GM12878 (cell line): Measurements from ENCODE around the gene DIS3L2. TPM values are rescaled to one million over a fixed set of nuclear protein-coding genes. Genes with fewer than 3 reads are reported as not detected.
"Not testable (repeated sequence)": the region's sequence is repeated elsewhere in the genome, so short reads cannot be mapped to it uniquely, and the experiment has no call there.

Source experiments
- ATAC-seq: fragments of 200-7000 bp; cut with Tn5 transposase; 3 replicates; pipeline ENCODE4 v1.9.1; 2020; ENCODE audit warnings: mild to moderate bottlenecking, moderate library complexity
- BruUV-seq: library from RNA; stranded (reverse); fragments of 400-500 nt; replicated peaks from 2 replicates; lab custom pipeline; 2021; lab: Mats Ljungman, UMichigan
- CTCF ChIA-PET: fragments of 300-600 bp; sonication (Branson Sonifier 250); formaldehyde crosslinking; extraction: SDS; loops from one replicate; lab custom pipeline; 2021; ENCODE audit warnings: inconsistent platforms; lab: Yijun Ruan, JAX
- POLR2A ChIA-PET: fragments of 350-600 bp; formaldehyde crosslinking; extraction: SDS; loops from one replicate; lab custom pipeline; 2021; ENCODE audit warnings: inconsistent platforms; lab: Charles Lee
- RAD21 ChIA-PET: fragments of 300-600 bp; sonication (Branson Sonifier 250); formaldehyde crosslinking; loops from one replicate; lab custom pipeline; 2023; ENCODE audit warnings: antibody characterized with exemption; ENCODE audit not compliant: unreplicated experiment; lab: Charles Lee
- SMC1A ChIA-PET: fragments of 300-600 bp; sonication (Branson Sonifier 250); formaldehyde crosslinking; loops from one replicate; lab custom pipeline; 2023; ENCODE audit not compliant: unreplicated experiment, uncharacterized antibody; lab: Charles Lee
- DNase-seq: peaks from one replicate; pipeline ENCODE4 v3.0.0-alpha.2; 2011; ENCODE audit warnings: low read depth, low spot score
- FAIRE-seq: peaks from 3 replicates; lab custom pipeline; 2011; peaks lifted over from hg19 to GRCh38; lab: Jason Lieb, UNC
- H2AFZ ChIP-seq: 2 replicates; pipeline ENCODE4 v1.6.0; 2011; ENCODE audit warnings: low read depth, low read length, control low read depth; ENCODE audit not compliant: control insufficient read depth
- H3K27ac ChIP-seq: 2 replicates; pipeline ENCODE4 v1.5.1; 2011; ENCODE audit warnings: control low read depth; ENCODE audit not compliant: control insufficient read depth, insufficient read depth
- H3K27me3 ChIP-seq, 2 experiments: replicated peaks in 1 of 2; 2 replicates each; pipeline versions ENCODE4 v1.6.0 to v1.6.1; 2011; ENCODE audit warnings: low read length in 1 of 2; ENCODE audit not compliant: control insufficient read depth in 2 of 2, insufficient read depth in 2 of 2
- H3K36me3 ChIP-seq, 2 experiments: 2 replicates each; pipeline ENCODE4 v1.5.1; 2011; ENCODE audit warnings: low read length in 1 of 2; ENCODE audit not compliant: control insufficient read depth in 2 of 2, insufficient read depth in 2 of 2
- H3K4me1 ChIP-seq: 2 replicates; pipeline ENCODE4 v1.6.1; 2011; ENCODE audit warnings: mild to moderate bottlenecking, low read length, moderate library complexity, mixed read lengths; ENCODE audit not compliant: control insufficient read depth, insufficient read depth
- H3K4me2 ChIP-seq: 2 replicates; pipeline ENCODE4 v1.6.0; 2011; ENCODE audit warnings: control low read depth; ENCODE audit not compliant: control insufficient read depth, insufficient read depth
- H3K4me3 ChIP-seq: fragments of 200-600 bp; sonication (generic); 2 replicates; pipeline ENCODE4 v1.5.1; 2016
- H3K79me2 ChIP-seq: 2 replicates; pipeline ENCODE4 v1.6.0; 2011; ENCODE audit warnings: low read length; ENCODE audit not compliant: control insufficient read depth, insufficient read depth
- H3K9ac ChIP-seq: 2 replicates; pipeline ENCODE4 v1.8.0; 2011; ENCODE audit warnings: low read length, control low read depth, mixed read lengths; ENCODE audit not compliant: control insufficient read depth, insufficient read depth
- H3K9me3 ChIP-seq: replicated peaks from 3 replicates; pipeline ENCODE4 v1.5.1; 2011; ENCODE audit warnings: mild to moderate bottlenecking, low read length; ENCODE audit not compliant: control insufficient read depth, insufficient read depth
- H4K20me1 ChIP-seq: 2 replicates; pipeline ENCODE4 v1.6.0; 2011; ENCODE audit not compliant: control insufficient read depth, insufficient read depth
- BMI1 ChIP-seq: fragments of 450-650 bp; IDR thresholded peaks from 2 replicates; pipeline ENCODE4 v1.6.1; 2016; ENCODE audit warnings: mild to moderate bottlenecking, moderate library complexity, borderline replicate concordance
- MEF2A ChIP-seq: IDR thresholded peaks from 2 replicates; pipeline ENCODE4 v1.6.1; 2011; ENCODE audit warnings: low read depth, mild to moderate bottlenecking, low read length, moderate library complexity; ENCODE audit not compliant: insufficient read depth
- RAD21 ChIP-seq: IDR thresholded peaks from 2 replicates; pipeline ENCODE4 v1.6.1; 2011; ENCODE audit warnings: mild to moderate bottlenecking, low read depth, low read length, moderate library complexity; ENCODE audit not compliant: insufficient read depth
- WGBS: methylation state at CpG from one replicate; pipeline ENCODE4 v1.1.6; 2016; ENCODE audit warnings: low lambda C conversion rate; ENCODE audit not compliant: insufficient replicate concordance, insufficient coverage; ENCODE audit errors: missing lambda C conversion rate; 5-methylcytosine and 5-hydroxymethylcytosine counted together
- in situ Hi-C: fragments of 300-500 bp; cut with MboI; formaldehyde crosslinking; loops from 9 replicates; pipeline ENCODE4 v1.14.3; 2018; ENCODE audit warnings: mixed read lengths
- intact Hi-C: fragments of 100-400 bp; cut with micrococcal nuclease; formaldehyde crosslinking; loops from one replicate; pipeline ENCODE4 v1.14.2; 2022; ENCODE audit not compliant: unreplicated experiment
- polyA plus RNA-seq, 11 experiments: library from polyadenylated mRNA; depleted of rRNA in 4 of 11; unstranded in 6 of 11; stranded (reverse) in 5 of 11; fragments of >200 nt; fragmentation: Nextera tagmentation in 4 of 11; fragmentation: Illumina TruSeq in 1 of 11; extraction: Ambion mirVana in 4 of 11; extraction: Trizol in 1 of 11; gene quantifications; 1 replicate in 1 of 11; 2 replicates in 10 of 11; pipeline versions ENCODE4 v1.2.1 to v1.2.3, GENCODE V29; 2011 to 2016; ENCODE audit warnings: inconsistent platforms in 2 of 11, missing spikeins in 2 of 11, low read depth in 1 of 11
- total RNA-seq, 4 experiments: library from RNA; depleted of rRNA in 3 of 4; stranded (reverse); fragments of >200 nt in 3 of 4; fragmentation: Illumina TruSeq in 1 of 4; extraction: Trizol in 1 of 4; gene quantifications; 2 replicates each; pipeline versions ENCODE4 v1.2.1 to v1.2.3, GENCODE V29; 2013 to 2021
- TF ChIP-seq, protein P1 (sequence below): IDR thresholded peaks from 2 replicates; pipeline ENCODE4 v1.6.1; 2011; ENCODE audit warnings: borderline replicate concordance, low read depth, mild to moderate bottlenecking, moderate library complexity, mixed read lengths, low read length; ENCODE audit not compliant: insufficient read depth; ENCODE audit errors: extremely low read length
- TF ChIP-seq, protein P2 (sequence below), 3 experiments: IDR thresholded peaks in 2 of 3; conservative IDR thresholded peaks in 1 of 3; 2 replicates each; pipeline ENCODE4 v1.5.1; 2011; ENCODE audit warnings: low read depth in 3 of 3, low read length in 3 of 3, mild to moderate bottlenecking in 3 of 3, control low read depth in 2 of 3, moderate library complexity in 2 of 3, inconsistent platforms in 1 of 3, mixed read lengths in 1 of 3; ENCODE audit not compliant: control insufficient read depth in 2 of 3, insufficient read depth in 1 of 3; ENCODE audit errors: extremely low read depth in 1 of 3

DIS3L2 gene
- total and polyA plus RNA-seq, 10 of the 15 experiments (the other 5 are each of a cell fraction or from before 2014, with no cell fraction given), result 3.5 to 27.1 (median 16.0) TPM

DNA sequence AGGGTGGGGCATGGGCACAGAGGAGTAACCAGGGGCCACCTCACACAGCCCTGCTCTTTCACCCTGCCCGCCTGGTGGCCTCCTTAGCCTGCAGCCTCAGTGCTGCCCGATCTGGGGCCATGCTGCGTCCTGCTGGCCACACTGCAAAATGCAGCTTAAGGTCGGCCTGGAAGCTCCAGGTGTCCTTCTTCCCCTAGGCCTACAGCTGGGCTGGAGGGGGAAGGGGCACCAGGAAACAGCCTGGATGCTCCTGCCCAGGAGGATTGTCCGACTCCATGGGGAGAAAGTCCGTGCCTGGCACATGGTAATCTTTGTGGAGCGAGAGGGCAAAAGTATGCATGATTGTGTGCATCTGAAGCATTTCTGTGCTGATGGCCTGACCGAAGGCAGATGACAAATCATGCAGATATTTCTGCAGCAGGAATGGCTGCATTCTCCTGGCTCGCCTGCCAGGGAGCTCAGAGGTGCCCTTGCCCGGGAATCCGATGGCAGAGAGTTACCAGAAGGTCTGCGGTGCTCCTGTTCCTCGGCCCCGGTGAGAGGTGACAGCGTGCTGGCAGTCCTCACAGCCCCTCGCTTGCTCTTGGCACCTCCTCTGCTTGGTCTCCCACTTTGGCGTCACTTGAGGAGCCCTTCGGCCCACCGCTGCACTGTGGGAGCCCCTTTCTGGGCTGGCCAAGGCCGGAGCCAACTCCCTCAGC lies 404.3 kb downstream of the DIS3L2 start:
- FAIRE-seq, result no peak
- H4K20me1 ChIP-seq, result no peaks in the 10 kb centered on the region
- ChIA-PET POLR2A (no interaction called here), CTCF (interaction anchor here (0.6 kb wide), 1 partner anchor 461 kb away, joined by 3 read pairs; no protein-coding TSS in a partner anchor), RAD21 (no interaction called here), SMC1A (no interaction called here)
- H3K4me2 ChIP-seq, result no peak overlapping the region
- no peak overlapping the region for H3K4me3 ChIP-seq
- intact Hi-C loops, result no loop called here
- H3K36me3 ChIP-seq, result no peaks in the 10 kb centered on the region
- no peaks in the 10 kb centered on the region for H3K27me3 ChIP-seq
- peak; percentile 77 for ATAC-seq
- in situ Hi-C loops, result no loop called here
- 46% methylated on average over 19 of the region's 20 CpGs for WGBS
- H3K79me2 ChIP-seq, result no peaks in the 10 kb centered on the region
- DNase-seq, result no peak
- no peak overlapping the region for H3K9ac ChIP-seq
- no peaks in the 10 kb centered on the region; the same call in 2 of the 3 replicates for H3K9me3 ChIP-seq
- no peak overlapping the region for H2AFZ ChIP-seq
- peaks cover 9% of the 10 kb centered on the region for H3K4me1 ChIP-seq
- H3K27ac ChIP-seq, result no peak overlapping the region
- TF ChIP-seq, protein P1, sequence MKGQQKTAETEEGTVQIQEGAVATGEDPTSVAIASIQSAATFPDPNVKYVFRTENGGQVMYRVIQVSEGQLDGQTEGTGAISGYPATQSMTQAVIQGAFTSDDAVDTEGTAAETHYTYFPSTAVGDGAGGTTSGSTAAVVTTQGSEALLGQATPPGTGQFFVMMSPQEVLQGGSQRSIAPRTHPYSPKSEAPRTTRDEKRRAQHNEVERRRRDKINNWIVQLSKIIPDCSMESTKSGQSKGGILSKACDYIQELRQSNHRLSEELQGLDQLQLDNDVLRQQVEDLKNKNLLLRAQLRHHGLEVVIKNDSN, result no peak
- TF ChIP-seq RAD21 (peak; percentile 24; the same call in 1 of the 2 replicates), MEF2A (no peak), BMI1 (no peak)
- TF ChIP-seq, protein P2, sequence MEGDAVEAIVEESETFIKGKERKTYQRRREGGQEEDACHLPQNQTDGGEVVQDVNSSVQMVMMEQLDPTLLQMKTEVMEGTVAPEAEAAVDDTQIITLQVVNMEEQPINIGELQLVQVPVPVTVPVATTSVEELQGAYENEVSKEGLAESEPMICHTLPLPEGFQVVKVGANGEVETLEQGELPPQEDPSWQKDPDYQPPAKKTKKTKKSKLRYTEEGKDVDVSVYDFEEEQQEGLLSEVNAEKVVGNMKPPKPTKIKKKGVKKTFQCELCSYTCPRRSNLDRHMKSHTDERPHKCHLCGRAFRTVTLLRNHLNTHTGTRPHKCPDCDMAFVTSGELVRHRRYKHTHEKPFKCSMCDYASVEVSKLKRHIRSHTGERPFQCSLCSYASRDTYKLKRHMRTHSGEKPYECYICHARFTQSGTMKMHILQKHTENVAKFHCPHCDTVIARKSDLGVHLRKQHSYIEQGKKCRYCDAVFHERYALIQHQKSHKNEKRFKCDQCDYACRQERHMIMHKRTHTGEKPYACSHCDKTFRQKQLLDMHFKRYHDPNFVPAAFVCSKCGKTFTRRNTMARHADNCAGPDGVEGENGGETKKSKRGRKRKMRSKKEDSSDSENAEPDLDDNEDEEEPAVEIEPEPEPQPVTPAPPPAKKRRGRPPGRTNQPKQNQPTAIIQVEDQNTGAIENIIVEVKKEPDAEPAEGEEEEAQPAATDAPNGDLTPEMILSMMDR (IDR thresholded peaks at IDR 0.05 in 2 of 3, conservative IDR thresholded peaks at IDR 0.05 in 1 of 3; ENCODE audit: control insufficient read depth in 2 of 3, extremely low read depth in 1 of 3, insufficient read depth in 1 of 3, low read depth in 3 of 3, low read length in 3 of 3), result peak; percentile 7 to 38 (median 26); a peak in 1 of 6 replicates
- no TSS peak for BruUV-seq

DNA sequence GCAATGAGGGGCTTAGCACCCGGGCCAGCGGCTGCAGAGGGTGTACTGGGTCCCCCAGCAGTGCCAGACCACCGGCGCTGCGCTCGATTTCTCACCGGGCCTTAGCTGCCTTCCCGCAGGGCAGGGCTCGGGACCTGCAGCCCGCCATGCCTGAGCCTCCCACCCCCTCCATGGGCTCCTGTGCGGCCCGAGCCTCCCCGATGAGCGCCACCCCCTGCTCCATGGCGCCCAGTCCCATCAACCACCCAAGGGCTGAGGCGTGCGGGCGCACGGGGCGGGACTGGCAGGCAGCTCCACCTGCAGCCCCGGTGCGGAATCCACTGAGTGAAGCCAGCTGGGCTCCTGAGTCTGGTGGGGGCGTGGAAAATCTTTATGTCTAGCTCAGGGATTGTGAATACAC lies 404.9 kb downstream of the DIS3L2 start:
- FAIRE-seq, RAD21 ChIA-PET, H4K20me1 ChIP-seq, H3K4me2 ChIP-seq, in situ Hi-C loops, intact Hi-C loops, H3K79me2 ChIP-seq, DNase-seq, H3K27ac ChIP-seq, H3K4me3 ChIP-seq, H3K4me1 ChIP-seq, H3K9me3 ChIP-seq, H2AFZ ChIP-seq, ATAC-seq, H3K9ac ChIP-seq, H3K36me3 ChIP-seq, H3K27me3 ChIP-seq, BruUV-seq, SMC1A ChIA-PET: not testable (repeated sequence)
- CTCF ChIA-PET, result interaction anchor here (1.0 kb wide), 1 partner anchor 466 kb away, joined by 3 read pairs; no protein-coding TSS in a partner anchor
- 74% methylated on average over 23 of the region's 23 CpGs for WGBS
- POLR2A ChIA-PET, result interaction anchor here (0.7 kb wide), 1 partner anchor 41 kb away, joined by 3 read pairs; no protein-coding TSS in a partner anchor
